Hematopoietic multipotent progenitor cell treated with erythropoietin and hydrocortisone succinate and interleukin-3 and kit ligand, for 15 days (in vitro differentiated cells): ENCODE data around the gene LAMA2.

ENCODE experiments used
- DNase-seq: peaks from one replicate; pipeline ENCODE4 v3.0.0-alpha.2; 2015; ENCODE audit warnings: low spot score

LAMA2 gene

GRCh38 chr6:129454488-129454887 lies 571.5 kb downstream of the LAMA2 start:
- no peak for DNase-seq

- no peak for DNase-seq
Observed at GRCh38 chr6:129455126-129455769, 572.3 kb downstream of the LAMA2 start.

- no peak for DNase-seq
Observed at GRCh38 chr6:129460221-129460620, 577.3 kb downstream of the LAMA2 start.

- no peak for DNase-seq
Observed at GRCh38 chr6:129469070-129469662, 586.2 kb downstream of the LAMA2 start.

GRCh38 chr6:129472239-129472638 lies 589.3 kb downstream of the LAMA2 start:
- no peak for DNase-seq

GRCh38 chr6:129473546-129473945 lies 590.6 kb downstream of the LAMA2 start:
- no peak for DNase-seq

GRCh38 chr6:129475477-129476247 lies 592.7 kb downstream of the LAMA2 start:
- DNase-seq: no peak

- no peak for DNase-seq
Observed at GRCh38 chr6:129476248-129476564, 593.3 kb downstream of the LAMA2 start.

GRCh38 chr6:129476810-129477209 lies 593.9 kb downstream of the LAMA2 start:
- no peak for DNase-seq

GRCh38 chr6:129478379-129478778 lies 595.4 kb downstream of the LAMA2 start:
- no peak for DNase-seq

- no peak for DNase-seq
Observed at GRCh38 chr6:129481706-129482105, 598.8 kb downstream of the LAMA2 start.

- no peak for DNase-seq
Observed at GRCh38 chr6:129485746-129486145, 602.8 kb downstream of the LAMA2 start.

- no peak for DNase-seq
Observed at GRCh38 chr6:129486327-129486726, 603.4 kb downstream of the LAMA2 start.

GRCh38 chr6:129488313-129488712 lies 605.4 kb downstream of the LAMA2 start:
- DNase-seq: no peak

- no peak for DNase-seq
Observed at GRCh38 chr6:129489215-129489765, 606.4 kb downstream of the LAMA2 start.

- no peak for DNase-seq
Observed at GRCh38 chr6:129490521-129491255, 607.8 kb downstream of the LAMA2 start.

- DNase-seq: no peak
Observed at GRCh38 chr6:129491436-129491835, 608.5 kb downstream of the LAMA2 start.

- no peak for DNase-seq
Observed at GRCh38 chr6:129492260-129492659, 609.3 kb downstream of the LAMA2 start.

- DNase-seq: no peak
Observed at GRCh38 chr6:129493354-129493902, 610.5 kb downstream of the LAMA2 start.

- DNase-seq: no peak
Observed at GRCh38 chr6:129494099-129494498, 611.2 kb downstream of the LAMA2 start.

- no peak for DNase-seq
Observed at GRCh38 chr6:129494586-129494985, 611.6 kb downstream of the LAMA2 start.

GRCh38 chr6:129495652-129496051 lies 612.7 kb downstream of the LAMA2 start:
- DNase-seq: no peak
